ENCODE data around the gene TRMT1.
A peak's percentile ranks its signal among the peaks of the same experiment; 100 is the strongest.

TRMT1 gene

GRCh38 chr19:13122980-13123957 lies 6.7 kb upstream of the TRMT1 start:
- no peak for DNase-seq (ENCODE audit: low read depth)

GRCh38 chr19:13122275-13122878 lies 5.8 kb upstream of the TRMT1 start:
- DNase-seq (ENCODE audit: low read depth) = no peak

GRCh38 chr19:13121551-13122274 lies 5.2 kb upstream of the TRMT1 start:
- no peak for DNase-seq (ENCODE audit: low read depth)

GRCh38 chr19:13120817-13121216 lies 4.3 kb upstream of the TRMT1 start:
- no peak for DNase-seq (ENCODE audit: low read depth)

- no peak for DNase-seq (ENCODE audit: low read depth)
Observed at GRCh38 chr19:13120031-13120430, 3.5 kb upstream of the TRMT1 start.

- no peak for DNase-seq (ENCODE audit: low read depth)
Observed at GRCh38 chr19:13119627-13120026, 3.1 kb upstream of the TRMT1 start.

- no peak for DNase-seq (ENCODE audit: low read depth)
Observed at GRCh38 chr19:13118424-13119193, 2.1 kb upstream of the TRMT1 start.

GRCh38 chr19:13117772-13118423 lies 1.4 kb upstream of the TRMT1 start, which contains the start of gene NACC1:
Gene NACC1 (plus strand): TSS chr19:13118264. CDS start chr19:13135208, 16,944 bp downstream.
- peak; percentile 95 for DNase-seq (ENCODE audit: low read depth)

- no peak for DNase-seq (ENCODE audit: low read depth)
Observed at GRCh38 chr19:13117176-13117771, 734 bp upstream of the TRMT1 start.

- DNase-seq (ENCODE audit: low read depth) = no peak
Observed at GRCh38 chr19:13115936-13116281, 631 bp downstream of the TRMT1 start.

GRCh38 chr19:13112555-13112954 lies 4.0 kb downstream of the TRMT1 start:
- no peak for DNase-seq (ENCODE audit: low read depth)

- no peak for DNase-seq (ENCODE audit: low read depth)
Observed at GRCh38 chr19:13110099-13110610, 6.4 kb downstream of the TRMT1 start.

- DNase-seq (ENCODE audit: low read depth) = no peak
Observed at GRCh38 chr19:13109361-13110098, 7.0 kb downstream of the TRMT1 start.

GRCh38 chr19:13104848-13105711 lies 11.5 kb downstream of the TRMT1 start:
- no peak for DNase-seq (ENCODE audit: low read depth)

- peak; percentile 72 for DNase-seq (ENCODE audit: low read depth)
Observed at GRCh38 chr19:13104360-13104847, 12.1 kb downstream of the TRMT1 start.

- DNase-seq (ENCODE audit: low read depth) = no peak
Observed at GRCh38 chr19:13103581-13104359, 12.8 kb downstream of the TRMT1 start.

- no peak for DNase-seq (ENCODE audit: low read depth)
Observed at GRCh38 chr19:13102666-13103580, 13.6 kb downstream of the TRMT1 start, which contains the start of gene LYL1. Gene LYL1 (minus strand): TSS chr19:13102858. CDS start chr19:13101171, 1,687 bp downstream.

All from activated T-cell treated with anti-CD3 and anti-CD28 coated beads for 48 hours (primary cell).